NB4 (cell line): ENCODE data around the gene ZNF232.

Experiments used
- POLR2A ChIP-seq: IDR thresholded peaks from 2 replicates; pipeline ENCODE4 v1.6.1; 2011; ENCODE audit warnings: mild to moderate bottlenecking; ENCODE audit not compliant: insufficient read length; ENCODE audit errors: extremely low read depth
- TF ChIP-seq, protein P1 (sequence below): IDR thresholded peaks from one replicate; pipeline ENCODE4 v1.5.1; 2012; ENCODE audit warnings: low read depth, low read length

DNA sequence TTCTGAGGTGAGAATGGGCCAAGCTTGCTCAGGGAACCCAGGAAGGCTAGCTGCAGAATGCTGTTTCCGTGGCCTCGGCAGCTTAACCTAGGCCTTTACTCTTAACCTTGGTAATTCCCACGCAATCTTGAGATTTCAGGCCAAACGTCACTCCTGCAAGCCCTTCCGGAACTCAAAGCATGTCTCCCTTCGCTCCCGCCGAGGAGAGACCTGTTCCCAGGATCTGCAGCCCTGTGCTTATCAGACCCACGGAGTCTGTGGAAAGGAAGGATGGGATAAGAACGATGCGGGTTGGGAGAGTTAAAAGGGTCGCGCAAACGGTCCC, 33.9 kb downstream of the ZNF232 start:
- TF ChIP-seq POLR2A = no peak
- TF ChIP-seq, protein P1, sequence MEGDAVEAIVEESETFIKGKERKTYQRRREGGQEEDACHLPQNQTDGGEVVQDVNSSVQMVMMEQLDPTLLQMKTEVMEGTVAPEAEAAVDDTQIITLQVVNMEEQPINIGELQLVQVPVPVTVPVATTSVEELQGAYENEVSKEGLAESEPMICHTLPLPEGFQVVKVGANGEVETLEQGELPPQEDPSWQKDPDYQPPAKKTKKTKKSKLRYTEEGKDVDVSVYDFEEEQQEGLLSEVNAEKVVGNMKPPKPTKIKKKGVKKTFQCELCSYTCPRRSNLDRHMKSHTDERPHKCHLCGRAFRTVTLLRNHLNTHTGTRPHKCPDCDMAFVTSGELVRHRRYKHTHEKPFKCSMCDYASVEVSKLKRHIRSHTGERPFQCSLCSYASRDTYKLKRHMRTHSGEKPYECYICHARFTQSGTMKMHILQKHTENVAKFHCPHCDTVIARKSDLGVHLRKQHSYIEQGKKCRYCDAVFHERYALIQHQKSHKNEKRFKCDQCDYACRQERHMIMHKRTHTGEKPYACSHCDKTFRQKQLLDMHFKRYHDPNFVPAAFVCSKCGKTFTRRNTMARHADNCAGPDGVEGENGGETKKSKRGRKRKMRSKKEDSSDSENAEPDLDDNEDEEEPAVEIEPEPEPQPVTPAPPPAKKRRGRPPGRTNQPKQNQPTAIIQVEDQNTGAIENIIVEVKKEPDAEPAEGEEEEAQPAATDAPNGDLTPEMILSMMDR = no peak
